ENCODE measurements around the gene ARMC8. TPM values are rescaled to one million over a fixed set of nuclear protein-coding genes. Genes with fewer than 3 reads are reported as not detected.

The ARMC8 gene
- total and polyA plus RNA-seq, 2 of the 8 experiments (the other 6 are each of a cell fraction or from before 2014, with no cell fraction given): 47.3 to 58.5 TPM

DNA sequence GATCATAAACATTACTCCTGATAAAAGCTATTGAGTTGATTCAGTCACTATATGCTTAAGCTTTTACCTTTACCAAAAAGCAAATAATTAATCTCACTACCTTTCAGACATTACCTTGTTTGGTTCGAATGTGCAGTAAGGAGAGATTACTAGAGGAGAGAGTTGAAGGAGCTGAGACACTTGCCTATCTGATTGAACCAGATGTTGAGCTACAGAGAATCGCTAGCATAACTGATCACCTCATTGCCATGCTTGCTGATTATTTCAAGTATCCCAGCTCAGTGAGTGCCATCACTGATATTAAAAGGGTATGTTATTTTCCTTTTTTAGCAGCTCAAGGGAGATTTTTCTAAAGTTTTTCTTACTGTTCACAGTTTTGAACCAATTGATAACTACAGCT lies 54.6 kb downstream of the ARMC8 start:
- peaks cover 0 to 66% (median 17%) of the 10 kb centered on the region in 4 experiments; a peak in 6 of 8 replicates for H3K36me3 ChIP-seq (ENCODE audit: control insufficient read depth in 2 of 4, insufficient read depth in 4 of 4, low read length in 3 of 4)
- no peak overlapping the region for H3K4me3 ChIP-seq (ENCODE audit: extremely low read depth in 1 of 4, insufficient read depth in 2 of 4, low read depth in 3 of 4, low read length in 4 of 4)
- no peak overlapping the region for H4K5ac ChIP-seq (ENCODE audit: insufficient read length, low read depth, low read length)
- H3K79me1 ChIP-seq (ENCODE audit: low read depth, low read length): no peaks in the 10 kb centered on the region
- WGBS, 2 experiments (ENCODE audit: extremely low coverage in 1 of 2, insufficient coverage in 1 of 2, insufficient read length in 1 of 2, insufficient replicate concordance in 2 of 2, low coverage in 1 of 2, low lambda C conversion rate in 2 of 2, missing lambda C conversion rate in 1 of 2): 82% methylated on average over 2 of the region's 2 CpGs; no CpG with 5 or more reads in 1 of the 2 experiments
- no peaks in the 10 kb centered on the region for H3K23me2 ChIP-seq (ENCODE audit: low read depth, low read length)
- H3K27me3 ChIP-seq (replicated peaks in 1 of 4; ENCODE audit: control insufficient read depth in 3 of 4, extremely low read depth in 1 of 4, insufficient read depth in 3 of 4, low read length in 3 of 4): no peaks in the 10 kb centered on the region
- no peak overlapping the region for H2BK5ac ChIP-seq (ENCODE audit: low read depth, low read length)
- H2AFZ ChIP-seq (ENCODE audit: low read length): no peak overlapping the region
- H3K9me3 ChIP-seq (ENCODE audit: insufficient read depth in 2 of 2, low read depth in 1 of 2, low read length in 1 of 2): no peaks in the 10 kb centered on the region
- no peak overlapping the region for H2BK15ac ChIP-seq (ENCODE audit: low read length)
- H3K4me1 ChIP-seq (replicated peaks in 1 of 4; ENCODE audit: control insufficient read depth in 3 of 4, insufficient read depth in 4 of 4, low read length in 3 of 4): no peaks in the 10 kb centered on the region
- H2BK20ac ChIP-seq (ENCODE audit: low read length): no peak overlapping the region
- no peak overlapping the region for H3K4ac ChIP-seq (replicated peaks; ENCODE audit: insufficient read length, low read depth, low read length)
- H4K8ac ChIP-seq (ENCODE audit: extremely low read depth, insufficient read depth, low read length): no peak overlapping the region
- H2BK120ac ChIP-seq (replicated peaks; ENCODE audit: low read depth, low read length): no peak overlapping the region
- H4K91ac ChIP-seq (replicated peaks; ENCODE audit: insufficient read length, low read length): no peak overlapping the region
- DNase-seq (ENCODE audit: low read depth in 1 of 2, low spot score in 2 of 2) (no peak), FAIRE-seq (no peak)
- CTCF ChIA-PET (ENCODE audit: partially characterized antibody): interaction anchor here (0.5 to 0.8 kb wide), 2 partner anchors 11 to 90 kb away, joined by 3 read pairs; no protein-coding TSS in a partner anchor
- no peak overlapping the region for H3K14ac ChIP-seq (ENCODE audit: insufficient read length)
- H4K20me1 ChIP-seq (replicated peaks in 1 of 2; ENCODE audit: control insufficient read depth in 1 of 2, insufficient read depth in 2 of 2, low read length in 2 of 2): no peaks in the 10 kb centered on the region
- H3K23ac ChIP-seq (ENCODE audit: insufficient read length): no peak overlapping the region
- H3K18ac ChIP-seq (ENCODE audit: extremely low read depth, low read length): no peak overlapping the region
- H3K27ac ChIP-seq (ENCODE audit: low read depth, low read length): no peak overlapping the region
- POLR2A ChIA-PET (ENCODE audit: partially characterized antibody): no interaction called here
- H2BK12ac ChIP-seq (ENCODE audit: low read depth, low read length): no peak overlapping the region
- H3K79me2 ChIP-seq (ENCODE audit: control insufficient read depth in 1 of 2, insufficient read depth in 2 of 2, low read length in 2 of 2): no peaks in the 10 kb centered on the region
- H3K9ac ChIP-seq (replicated peaks in 1 of 4; ENCODE audit: extremely low read depth in 1 of 4, low read depth in 3 of 4, low read length in 3 of 4): no peak overlapping the region
- H3K56ac ChIP-seq (replicated peaks; ENCODE audit: insufficient read length, low read depth, low read length): no peak overlapping the region
- H2AK5ac ChIP-seq (ENCODE audit: low read depth, low read length): no peak overlapping the region
- no peak overlapping the region for H3K4me2 ChIP-seq (ENCODE audit: insufficient read depth in 1 of 2, low read depth in 2 of 2, low read length in 2 of 2)
- TF ChIP-seq SIN3A (conservative IDR thresholded peaks at IDR 0.05 in 1 of 2, IDR thresholded peaks at IDR 0.05 in 1 of 2; ENCODE audit: low read depth in 1 of 2, low read length in 2 of 2) (no peak), MAFK (IDR thresholded peaks at IDR 0.05; ENCODE audit: low read depth, low read length) (no peak), ZNF274 (IDR thresholded peaks at IDR 0.05; ENCODE audit: borderline replicate concordance, extremely low read depth, low read length) (no peak), FOSL1 (IDR thresholded peaks at IDR 0.05; ENCODE audit: insufficient read depth, low read depth, low read length) (no peak), GABPA (IDR thresholded peaks at IDR 0.05; ENCODE audit: borderline replicate concordance, insufficient read depth, low read length) (no peak), RXRA (IDR thresholded peaks at IDR 0.05; ENCODE audit: insufficient read depth, low read depth, low read length) (no peak), RAD21 (IDR thresholded peaks at IDR 0.05 in 1 of 2, conservative IDR thresholded peaks at IDR 0.05 in 1 of 2; ENCODE audit: low read depth in 2 of 2, low read length in 2 of 2) (no peak), HDAC2 (IDR thresholded peaks at IDR 0.05; ENCODE audit: borderline replicate concordance in 1 of 2, low read depth in 2 of 2, low read length in 2 of 2) (no peak), ATF2 (IDR thresholded peaks at IDR 0.05; ENCODE audit: low read length) (no peak), CREB1 (IDR thresholded peaks at IDR 0.05) (no peak), RBBP5 (IDR thresholded peaks at IDR 0.05; ENCODE audit: borderline replicate concordance, low read depth, low read length) (no peak)

Measured in H1 (cell line).